D721Med (cell line): ENCODE data around the gene SLC29A4.

Experiments
- DNase-seq: peaks from one replicate; pipeline ENCODE4 v3.0.0; 2011; ENCODE audit warnings: low spot score; ENCODE audit not compliant: insufficient read length
- FAIRE-seq: peaks from 2 replicates; lab custom pipeline; 2011; peaks lifted over from hg19 to GRCh38; lab: Jason Lieb, UNC
- TF ChIP-seq, protein P1 (sequence below): IDR thresholded peaks from 2 replicates; pipeline ENCODE4 v1.5.1; 2012; ENCODE audit warnings: mild to moderate bottlenecking, control low read depth; ENCODE audit not compliant: insufficient read depth; ENCODE audit errors: missing control alignments

Gene SLC29A4

GRCh38 chr7:5342631-5343030, 59.9 kb downstream of the SLC29A4 start:
- TF ChIP-seq, protein P1, sequence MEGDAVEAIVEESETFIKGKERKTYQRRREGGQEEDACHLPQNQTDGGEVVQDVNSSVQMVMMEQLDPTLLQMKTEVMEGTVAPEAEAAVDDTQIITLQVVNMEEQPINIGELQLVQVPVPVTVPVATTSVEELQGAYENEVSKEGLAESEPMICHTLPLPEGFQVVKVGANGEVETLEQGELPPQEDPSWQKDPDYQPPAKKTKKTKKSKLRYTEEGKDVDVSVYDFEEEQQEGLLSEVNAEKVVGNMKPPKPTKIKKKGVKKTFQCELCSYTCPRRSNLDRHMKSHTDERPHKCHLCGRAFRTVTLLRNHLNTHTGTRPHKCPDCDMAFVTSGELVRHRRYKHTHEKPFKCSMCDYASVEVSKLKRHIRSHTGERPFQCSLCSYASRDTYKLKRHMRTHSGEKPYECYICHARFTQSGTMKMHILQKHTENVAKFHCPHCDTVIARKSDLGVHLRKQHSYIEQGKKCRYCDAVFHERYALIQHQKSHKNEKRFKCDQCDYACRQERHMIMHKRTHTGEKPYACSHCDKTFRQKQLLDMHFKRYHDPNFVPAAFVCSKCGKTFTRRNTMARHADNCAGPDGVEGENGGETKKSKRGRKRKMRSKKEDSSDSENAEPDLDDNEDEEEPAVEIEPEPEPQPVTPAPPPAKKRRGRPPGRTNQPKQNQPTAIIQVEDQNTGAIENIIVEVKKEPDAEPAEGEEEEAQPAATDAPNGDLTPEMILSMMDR, result no peak
- DNase-seq (no peak), FAIRE-seq (no peak)

DNA sequence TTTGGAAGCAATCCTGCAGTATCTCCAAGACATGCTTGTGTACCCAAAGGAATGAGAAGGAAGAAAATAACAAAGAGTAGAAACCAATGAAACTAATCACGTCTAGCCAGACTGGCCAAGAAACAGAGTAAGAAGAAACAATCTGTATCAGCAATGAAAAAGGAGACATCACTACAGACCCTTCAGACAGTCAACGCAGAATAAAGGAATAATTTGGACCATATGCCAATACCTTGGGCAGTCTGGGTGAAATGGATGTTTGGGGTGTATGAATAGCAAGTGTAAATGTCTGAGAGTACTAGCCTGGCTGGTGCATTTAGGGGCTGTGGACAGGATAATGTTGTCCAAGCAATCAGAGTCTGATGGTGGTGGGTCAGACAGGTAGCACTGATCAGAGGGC, 61.1 kb downstream of the SLC29A4 start:
- TF ChIP-seq, protein P1, result no peak
- FAIRE-seq (no peak), DNase-seq (no peak)

- DNase-seq (no peak), FAIRE-seq (no peak)
- TF ChIP-seq, protein P1, result no peak
These were observed 61.6 kb downstream of the SLC29A4 start for GRCh38 chr7:5344342-5344741.

GRCh38 chr7:5345171-5345570, 62.4 kb downstream of the SLC29A4 start:
- TF ChIP-seq, protein P1, result no peak
- FAIRE-seq (no peak), DNase-seq (no peak)

GRCh38 chr7:5345671-5346070, 62.9 kb downstream of the SLC29A4 start:
- DNase-seq (no peak), FAIRE-seq (no peak)
- TF ChIP-seq, protein P1, result no peak

GRCh38 chr7:5348134-5349004, 65.6 kb downstream of the SLC29A4 start:
- TF ChIP-seq, protein P1, result no peak
- no peak for DNase-seq
- FAIRE-seq, result no peak

- TF ChIP-seq, protein P1, result no peak
- DNase-seq, result no peak
- FAIRE-seq, result no peak
These were observed 66.2 kb downstream of the SLC29A4 start for GRCh38 chr7:5349005-5349380.
